ENCODE measurements around the gene ZNF134.
A peak's percentile ranks its signal among the peaks of the same experiment; 100 is the strongest.

The ZNF134 gene

GRCh38 chr19:57655443-57655842 lies 41.4 kb downstream of the ZNF134 start:
- peaks cover 5 to 9% of the 10 kb centered on the region in 2 donors for H3K4me1 Mint-ChIP-seq
- no peak overlapping the region for H3K4me3 Mint-ChIP-seq
- H3K27me3 Mint-ChIP-seq, result peaks cover 55 to 69% of the 10 kb centered on the region in 2 donors
- ATAC-seq (replicated peaks) (no peak), DNase-seq (no peak)
- peaks cover 6 to 15% of the 10 kb centered on the region in 2 donors for H3K36me3 Mint-ChIP-seq
- no peak overlapping the region for H3K27ac Mint-ChIP-seq
- H3K9me3 Mint-ChIP-seq, result peaks cover 16 to 24% of the 10 kb centered on the region in 2 donors

- H3K27me3 Mint-ChIP-seq, result peaks cover 60 to 76% of the 10 kb centered on the region in 2 donors
- peaks cover 15 to 24% of the 10 kb centered on the region in 2 donors for H3K9me3 Mint-ChIP-seq
- no peak for DNase-seq
- no peak overlapping the region for H3K27ac Mint-ChIP-seq
- ATAC-seq (replicated peaks), result no peak
- no peak overlapping the region for H3K4me3 Mint-ChIP-seq
- H3K36me3 Mint-ChIP-seq, result peaks cover 6 to 14% of the 10 kb centered on the region in 2 donors
- peaks cover 4 to 6% of the 10 kb centered on the region in 2 donors for H3K4me1 Mint-ChIP-seq
These were observed 42.3 kb downstream of the ZNF134 start for GRCh38 chr19:57656346-57656745.

GRCh38 chr19:57664269-57665127 lies 50.5 kb downstream of the ZNF134 start:
- Mint-ChIP-seq H3K27ac (no peak overlapping the region), H3K4me1 (peaks cover 4 to 14% of the 10 kb centered on the region in 2 donors), H3K4me3 (peak overlapping the region; percentile 84 to 90), H3K9me3 (no peaks in the 10 kb centered on the region), H3K36me3 (no peaks in the 10 kb centered on the region), H3K27me3 (peaks cover 39 to 61% of the 10 kb centered on the region in 2 donors)
- peak; percentile 5 for DNase-seq
- peak; percentile 78 to 85 for ATAC-seq (replicated peaks)

DNA sequence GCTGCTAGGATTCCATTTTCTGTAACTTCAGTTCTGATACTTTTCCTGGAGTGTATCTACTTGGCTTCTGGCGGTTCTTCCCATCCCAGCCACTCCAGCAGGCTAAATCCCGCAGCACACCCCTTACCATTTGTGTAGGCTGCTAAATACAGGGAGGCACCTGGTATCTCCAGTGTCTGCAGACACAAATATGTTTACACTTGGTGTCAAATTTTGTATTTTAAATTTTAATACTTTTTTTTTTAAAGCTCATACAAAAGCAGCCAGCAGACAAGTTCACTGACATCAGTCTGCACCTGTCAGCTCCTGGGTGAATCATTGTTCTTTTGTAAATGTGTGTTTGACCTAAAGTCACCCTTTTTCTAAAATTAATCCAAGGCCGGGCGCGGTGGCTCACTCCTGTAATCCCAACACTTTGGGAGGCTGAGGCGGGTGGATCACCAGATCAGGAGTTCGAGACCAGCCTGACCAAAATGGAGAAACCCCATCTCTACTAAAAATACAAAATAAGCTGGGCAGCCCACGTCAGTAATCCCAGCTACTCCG lies 51.3 kb downstream of the ZNF134 start:
- H3K27ac Mint-ChIP-seq, result no peak overlapping the region
- ATAC-seq (replicated peaks) (no peak), DNase-seq (no peak)
- H3K4me3 Mint-ChIP-seq, result no peak overlapping the region
- peaks cover 4 to 14% of the 10 kb centered on the region in 2 donors for H3K4me1 Mint-ChIP-seq
- no peaks in the 10 kb centered on the region for H3K36me3 Mint-ChIP-seq
- H3K27me3 Mint-ChIP-seq, result peaks cover 34 to 56% of the 10 kb centered on the region in 2 donors
- H3K9me3 Mint-ChIP-seq, result no peaks in the 10 kb centered on the region

GRCh38 chr19:57667228-57667627 lies 53.2 kb downstream of the ZNF134 start:
- Mint-ChIP-seq H3K4me1 (peaks cover 4 to 14% of the 10 kb centered on the region in 2 donors), H3K9me3 (no peaks in the 10 kb centered on the region), H3K27me3 (peaks cover 33 to 55% of the 10 kb centered on the region in 2 donors), H3K4me3 (no peak overlapping the region), H3K36me3 (no peaks in the 10 kb centered on the region), H3K27ac (no peak overlapping the region)
- DNase-seq (no peak), ATAC-seq (replicated peaks) (no peak)

- Mint-ChIP-seq H3K4me3 (no peak within 1 kb of the TSS), H3K4me1 (peaks cover 4 to 14% of the 10 kb centered on the region in 2 donors), H3K27me3 (peaks cover 33 to 55% of the 10 kb centered on the region in 2 donors), H3K27ac (no peak within 1 kb of the TSS), H3K36me3 (no peaks in the 10 kb centered on the region), H3K9me3 (no peaks in the 10 kb centered on the region)
- DNase-seq, result no peak
- ATAC-seq (replicated peaks), result no peak
These were observed 54.6 kb downstream of the ZNF134 start, which contains the start of gene ZSCAN4 for GRCh38 chr19:57668635-57669034. Gene ZSCAN4 (plus strand): TSS chr19:57668935. CDS start chr19:57676146, 7,211 bp downstream.

- Mint-ChIP-seq H3K27me3 (peaks cover 25 to 38% of the 10 kb centered on the region in 2 donors), H3K9me3 (peaks cover 0 to 2% of the 10 kb centered on the region in 2 donors), H3K36me3 (no peaks in the 10 kb centered on the region), H3K4me1 (no peaks in the 10 kb centered on the region), H3K27ac (no peak overlapping the region), H3K4me3 (no peak overlapping the region)
- ATAC-seq (replicated peaks) (no peak), DNase-seq (no peak)
These were observed 57.3 kb downstream of the ZNF134 start for GRCh38 chr19:57671124-57671895.

GRCh38 chr19:57672466-57672865 lies 58.4 kb downstream of the ZNF134 start:
- H3K9me3 Mint-ChIP-seq, result peaks cover 0 to 2% of the 10 kb centered on the region in 2 donors
- DNase-seq (no peak), ATAC-seq (replicated peaks) (no peak)
- no peaks in the 10 kb centered on the region for H3K4me1 Mint-ChIP-seq
- H3K4me3 Mint-ChIP-seq, result no peak overlapping the region
- peaks cover 23 to 32% of the 10 kb centered on the region in 2 donors for H3K27me3 Mint-ChIP-seq
- no peak overlapping the region for H3K27ac Mint-ChIP-seq
- H3K36me3 Mint-ChIP-seq, result no peaks in the 10 kb centered on the region
